WTC11 (cell line): ENCODE measurements around the gene FRMD5.

Experiments
- TF ChIP-seq, protein P1 (sequence below): fragments of 200-600 bp; IDR thresholded peaks from 2 replicates; pipeline ENCODE4 v1.8.0; 2022; ENCODE audit warnings: antibody characterized with exemption
- TF ChIP-seq, protein P2 (sequence below): sonication (generic); formaldehyde crosslinking; IDR thresholded peaks from 2 replicates; pipeline ENCODE4 v1.8.0; 2023; ENCODE audit warnings: missing genetic modification reagents

DNA sequence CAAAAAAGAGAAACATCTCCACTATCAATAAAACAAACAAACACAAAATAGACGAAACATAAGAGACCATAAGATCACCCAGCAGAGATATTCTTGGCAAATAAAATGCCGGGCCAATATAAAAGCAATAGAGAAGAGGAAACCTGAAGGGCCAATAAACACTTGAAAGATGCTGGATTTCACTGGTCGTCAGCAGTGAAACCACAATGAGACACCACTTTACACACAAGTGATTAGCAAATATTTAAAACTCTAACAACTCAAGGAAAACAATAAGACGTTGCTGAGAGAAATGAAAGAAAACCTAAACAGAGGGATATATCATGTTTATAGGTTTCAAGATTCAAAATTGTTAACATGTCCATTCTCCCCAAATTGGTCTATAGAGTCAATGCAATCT is 219.7 kb downstream of the FRMD5 start:
- TF ChIP-seq, protein P1, sequence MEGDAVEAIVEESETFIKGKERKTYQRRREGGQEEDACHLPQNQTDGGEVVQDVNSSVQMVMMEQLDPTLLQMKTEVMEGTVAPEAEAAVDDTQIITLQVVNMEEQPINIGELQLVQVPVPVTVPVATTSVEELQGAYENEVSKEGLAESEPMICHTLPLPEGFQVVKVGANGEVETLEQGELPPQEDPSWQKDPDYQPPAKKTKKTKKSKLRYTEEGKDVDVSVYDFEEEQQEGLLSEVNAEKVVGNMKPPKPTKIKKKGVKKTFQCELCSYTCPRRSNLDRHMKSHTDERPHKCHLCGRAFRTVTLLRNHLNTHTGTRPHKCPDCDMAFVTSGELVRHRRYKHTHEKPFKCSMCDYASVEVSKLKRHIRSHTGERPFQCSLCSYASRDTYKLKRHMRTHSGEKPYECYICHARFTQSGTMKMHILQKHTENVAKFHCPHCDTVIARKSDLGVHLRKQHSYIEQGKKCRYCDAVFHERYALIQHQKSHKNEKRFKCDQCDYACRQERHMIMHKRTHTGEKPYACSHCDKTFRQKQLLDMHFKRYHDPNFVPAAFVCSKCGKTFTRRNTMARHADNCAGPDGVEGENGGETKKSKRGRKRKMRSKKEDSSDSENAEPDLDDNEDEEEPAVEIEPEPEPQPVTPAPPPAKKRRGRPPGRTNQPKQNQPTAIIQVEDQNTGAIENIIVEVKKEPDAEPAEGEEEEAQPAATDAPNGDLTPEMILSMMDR: no peak
- TF ChIP-seq, protein P2, sequence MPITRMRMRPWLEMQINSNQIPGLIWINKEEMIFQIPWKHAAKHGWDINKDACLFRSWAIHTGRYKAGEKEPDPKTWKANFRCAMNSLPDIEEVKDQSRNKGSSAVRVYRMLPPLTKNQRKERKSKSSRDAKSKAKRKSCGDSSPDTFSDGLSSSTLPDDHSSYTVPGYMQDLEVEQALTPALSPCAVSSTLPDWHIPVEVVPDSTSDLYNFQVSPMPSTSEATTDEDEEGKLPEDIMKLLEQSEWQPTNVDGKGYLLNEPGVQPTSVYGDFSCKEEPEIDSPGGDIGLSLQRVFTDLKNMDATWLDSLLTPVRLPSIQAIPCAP (CRISPR knock-in tag): no peak
